GM12892 (cell line): ENCODE results near the gene CLSTN2.

Experiments
- POLR2A ChIP-seq: IDR thresholded peaks from 2 replicates; pipeline ENCODE4 v1.6.1; 2011; ENCODE audit warnings: low read depth, low read length, control low read depth
- POLR2AphosphoS5 ChIP-seq: IDR thresholded peaks from 2 replicates; pipeline ENCODE4 v1.6.1; 2011; ENCODE audit warnings: low read depth, low read length, control low read depth
- TAF1 ChIP-seq: IDR thresholded peaks from 2 replicates; pipeline ENCODE4 v1.6.1; 2011; ENCODE audit warnings: low read depth, mild to moderate bottlenecking, control low read depth, low read length, borderline replicate concordance

DNA sequence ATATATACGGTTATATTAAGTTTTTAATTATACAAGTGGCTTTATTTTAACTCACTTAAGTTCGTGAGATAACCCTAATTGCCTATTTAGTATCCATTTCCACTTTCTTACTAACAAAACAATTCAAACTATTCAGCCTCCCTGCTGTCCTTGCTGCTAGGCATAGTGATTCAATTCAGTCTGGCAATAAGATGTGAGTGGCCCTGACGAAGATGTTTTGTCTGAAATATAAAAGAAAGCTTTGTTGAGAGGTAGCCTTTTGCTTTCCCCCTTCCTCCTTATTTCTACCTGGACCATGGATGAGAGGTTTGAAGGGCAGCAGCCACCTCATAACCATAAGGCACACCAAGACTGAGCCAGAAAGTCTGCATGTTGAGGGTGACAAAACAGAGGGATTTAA is 653.6 kb downstream of the CLSTN2 start:
- no peak for TF ChIP-seq POLR2AphosphoS5
- no peak for TF ChIP-seq POLR2A
- TF ChIP-seq TAF1 = no peak
